Measurements from ENCODE around the gene PBRM1.

Gene PBRM1

GRCh38 chr3:52574056-52574965 is 111.4 kb downstream of the PBRM1 start:
- no peak for DNase-seq (ENCODE audit: low read depth)

GRCh38 chr3:52572221-52572620 is 113.5 kb downstream of the PBRM1 start:
- no peak for DNase-seq (ENCODE audit: low read depth)

GRCh38 chr3:52570076-52570475 is 115.6 kb downstream of the PBRM1 start:
- no peak for DNase-seq (ENCODE audit: low read depth)

- DNase-seq (ENCODE audit: low read depth), result no peak
Observed at GRCh38 chr3:52568069-52568468, 117.6 kb downstream of the PBRM1 start.

GRCh38 chr3:52563984-52564383 is 121.7 kb downstream of the PBRM1 start:
- DNase-seq (ENCODE audit: low read depth), result no peak

GRCh38 chr3:52561028-52561747 is 124.5 kb downstream of the PBRM1 start:
- no peak for DNase-seq (ENCODE audit: low read depth)

GRCh38 chr3:52558436-52558835 is 127.3 kb downstream of the PBRM1 start:
- DNase-seq (ENCODE audit: low read depth), result no peak

GRCh38 chr3:52557011-52557960 is 128.4 kb downstream of the PBRM1 start:
- no peak for DNase-seq (ENCODE audit: low read depth)

- no peak for DNase-seq (ENCODE audit: low read depth)
Observed at GRCh38 chr3:52555056-52555455, 130.7 kb downstream of the PBRM1 start.

GRCh38 chr3:52554026-52554755 is 131.5 kb downstream of the PBRM1 start:
- no peak for DNase-seq (ENCODE audit: low read depth)

- DNase-seq (ENCODE audit: low read depth), result no peak
Observed at GRCh38 chr3:52552089-52552488, 133.6 kb downstream of the PBRM1 start.

GRCh38 chr3:52551118-52551517 is 134.6 kb downstream of the PBRM1 start:
- DNase-seq (ENCODE audit: low read depth), result no peak

- no peak for DNase-seq (ENCODE audit: low read depth)
Observed at GRCh38 chr3:52547143-52547542, 138.6 kb downstream of the PBRM1 start.

GRCh38 chr3:52546111-52546901 is 139.4 kb downstream of the PBRM1 start:
- no peak for DNase-seq (ENCODE audit: low read depth)

- DNase-seq (ENCODE audit: low read depth), result no peak
Observed at GRCh38 chr3:52544937-52545336, 140.8 kb downstream of the PBRM1 start.

- DNase-seq (ENCODE audit: low read depth), result no peak
Observed at GRCh38 chr3:52541050-52541449, 144.7 kb downstream of the PBRM1 start.

GRCh38 chr3:52539010-52539653 is 146.6 kb downstream of the PBRM1 start:
- no peak for DNase-seq (ENCODE audit: low read depth)

GRCh38 chr3:52537726-52538421 is 147.8 kb downstream of the PBRM1 start:
- no peak for DNase-seq (ENCODE audit: low read depth)

- no peak for DNase-seq (ENCODE audit: low read depth)
Observed at GRCh38 chr3:52537165-52537620, 148.5 kb downstream of the PBRM1 start.
